ENCODE data around the gene OR6K2.

The OR6K2 gene

GRCh38 chr1:158681606-158682005, 18.8 kb downstream of the OR6K2 start:
- no peak for DNase-seq

- DNase-seq: no peak
These were observed 21.2 kb downstream of the OR6K2 start for GRCh38 chr1:158679289-158679688.

- no peak for DNase-seq
These were observed 24.7 kb downstream of the OR6K2 start for GRCh38 chr1:158675563-158676323.

GRCh38 chr1:158674302-158674701, 26.1 kb downstream of the OR6K2 start:
- DNase-seq: no peak

GRCh38 chr1:158666037-158666436, 34.4 kb downstream of the OR6K2 start:
- DNase-seq: no peak

GRCh38 chr1:158654571-158654970, 45.9 kb downstream of the OR6K2 start:
- no peak for DNase-seq

- DNase-seq: no peak
These were observed 46.4 kb downstream of the OR6K2 start for GRCh38 chr1:158654086-158654485.

- DNase-seq: no peak
These were observed 47.6 kb downstream of the OR6K2 start for GRCh38 chr1:158652721-158653334.

Measured in stimulated activated naive CD4-positive, alpha-beta T cell treated with Interleukin-2 at 50 U/mL for 16 hours (primary cell).